HEK293T (cell line): Measurements from ENCODE around the gene NPHP4.

Experiments used
- BHLHE40 ChIP-seq: fragments of 450-650 bp; IDR thresholded peaks from 2 replicates; pipeline ENCODE4 v1.6.1; 2016; ENCODE audit warnings: mild to moderate bottlenecking, moderate library complexity, borderline replicate concordance
- FOXA1 ChIP-seq: fragments of 450-650 bp; IDR thresholded peaks from 2 replicates; pipeline ENCODE4 v1.6.1; 2016; ENCODE audit warnings: mild to moderate bottlenecking
- FOXM1 ChIP-seq: fragments of 450-650 bp; IDR thresholded peaks from 2 replicates; pipeline ENCODE4 v1.6.1; 2017; ENCODE audit warnings: mild to moderate bottlenecking, borderline replicate concordance
- TARDBP ChIP-seq: fragments of 450-650 bp; IDR thresholded peaks from 2 replicates; pipeline ENCODE4 v1.6.1; 2016

DNA sequence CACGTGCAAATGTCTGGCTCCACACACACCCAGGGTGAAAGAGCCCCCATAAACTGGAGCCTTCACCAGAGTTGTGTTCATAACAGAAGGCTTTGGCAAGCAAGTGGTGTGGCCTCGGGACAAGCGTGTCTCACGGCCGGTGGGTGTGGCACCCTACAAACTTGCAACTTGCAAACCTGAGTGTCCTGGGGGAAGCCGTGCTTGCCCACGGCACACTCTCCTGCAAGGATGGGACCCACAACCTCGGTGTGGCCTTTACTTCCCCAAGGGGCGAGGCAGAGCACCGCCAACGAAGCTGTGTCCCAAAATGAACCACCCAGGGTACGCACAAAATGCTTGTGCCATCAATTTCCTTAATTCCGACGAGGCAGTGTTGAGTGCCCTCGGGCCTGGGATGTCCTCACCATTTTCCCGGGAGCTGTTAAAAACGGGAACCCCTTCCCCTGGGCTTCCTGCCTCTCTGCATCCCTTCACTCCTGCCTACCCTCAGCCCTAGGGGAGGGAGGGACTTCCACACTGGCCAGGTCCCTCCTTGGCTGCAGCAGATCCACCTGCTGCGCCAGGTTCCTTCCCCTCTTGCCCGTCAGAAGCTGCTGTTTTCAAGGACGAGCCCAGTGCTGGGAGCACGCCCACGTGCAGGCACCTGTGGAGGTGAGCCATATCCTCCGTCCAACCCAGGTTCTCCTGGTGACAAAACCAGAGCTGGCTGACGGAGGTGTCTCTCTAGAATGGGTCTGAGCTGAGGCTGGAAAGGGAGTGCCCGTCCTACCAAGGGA is 111.4 kb downstream of the NPHP4 start:
- TF ChIP-seq FOXM1 (no peak), BHLHE40 (no peak), TARDBP (no peak), FOXA1 (no peak)
